Retinal pigment epithelial cell (primary cell): ENCODE results near the gene TFCP2.

Experiments used
- DNase-seq: peaks from one replicate; pipeline ENCODE4 v3.0.0-alpha.2; 2010; ENCODE audit warnings: low read depth
- H3K4me3 ChIP-seq: 2 replicates; pipeline ENCODE4 v1.5.1; 2011; ENCODE audit warnings: mild to moderate bottlenecking, low read length, control low read depth, moderate library complexity
- CTCF ChIP-seq: conservative IDR thresholded peaks from 2 replicates; pipeline ENCODE4 v1.5.1; 2011; ENCODE audit warnings: low read depth, low read length, control low read depth, inconsistent platforms

Gene TFCP2

DNA sequence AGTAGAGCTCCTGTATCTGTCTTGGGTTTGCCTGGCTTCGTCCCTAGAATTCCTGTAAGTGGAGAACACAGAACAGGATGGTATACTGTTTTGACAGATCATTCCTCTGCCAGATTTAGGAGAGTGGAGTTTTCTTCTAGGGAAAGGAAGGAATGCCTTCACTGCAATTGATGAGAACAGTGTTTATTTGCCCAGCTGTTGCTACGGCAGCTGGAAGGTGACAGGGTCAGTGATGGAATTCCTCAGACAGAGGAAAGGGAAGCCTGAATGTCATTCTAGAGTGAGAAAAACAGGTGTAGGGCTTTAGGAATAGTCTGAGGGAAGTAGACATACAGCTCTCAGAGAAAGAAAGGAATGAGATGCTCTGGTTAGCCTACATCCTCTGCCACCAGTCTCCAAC lies 101.3 kb downstream of the TFCP2 start:
- no peak for DNase-seq
- TF ChIP-seq CTCF: no peak
- no peak overlapping the region for H3K4me3 ChIP-seq

DNA sequence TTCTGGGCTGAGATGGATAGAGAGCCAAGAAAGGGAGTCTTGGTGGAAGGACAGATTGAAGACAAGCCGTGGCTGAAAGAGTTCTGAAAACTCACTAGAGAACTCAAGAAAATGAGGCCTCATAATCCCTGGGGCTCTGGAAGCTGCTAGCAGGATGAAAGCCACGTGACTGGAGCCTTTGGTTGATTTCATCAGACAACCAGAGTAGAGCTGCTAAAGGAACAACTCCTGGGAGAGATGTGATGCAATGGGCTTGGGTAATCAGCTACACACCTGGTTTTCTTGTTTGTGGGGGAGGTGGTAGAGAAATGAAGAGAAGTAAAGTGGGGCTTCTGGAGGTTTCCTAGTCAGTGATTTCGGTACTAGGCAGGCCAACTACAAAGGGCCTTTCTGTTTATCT lies 102.9 kb downstream of the TFCP2 start:
- no peak overlapping the region for H3K4me3 ChIP-seq
- DNase-seq: peak; percentile 75
- no peak for TF ChIP-seq CTCF

GRCh38 chr12:51067771-51068170 lies 105.2 kb downstream of the TFCP2 start:
- H3K4me3 ChIP-seq: no peak overlapping the region
- no peak for TF ChIP-seq CTCF
- no peak for DNase-seq

DNA sequence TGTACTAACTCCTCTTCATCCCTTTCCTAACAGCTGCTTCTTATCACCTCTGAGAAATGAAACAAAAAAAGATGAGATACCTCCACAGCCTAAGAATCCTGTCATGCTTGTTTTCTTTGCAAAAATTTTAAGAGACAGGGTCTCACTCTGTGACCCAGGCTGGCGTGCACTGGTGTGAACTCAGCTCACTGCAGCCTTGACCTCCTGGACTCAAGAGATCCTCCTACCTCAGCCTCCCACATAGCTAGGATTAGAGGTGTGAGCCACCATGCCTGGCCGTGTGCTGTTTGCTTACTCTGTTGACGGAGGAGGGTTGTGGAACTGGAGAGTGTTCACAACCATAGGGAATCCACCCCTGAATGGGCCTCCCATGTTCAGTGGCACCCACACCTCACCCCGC lies 105.7 kb downstream of the TFCP2 start:
- TF ChIP-seq CTCF: no peak
- H3K4me3 ChIP-seq: no peak overlapping the region

DNA sequence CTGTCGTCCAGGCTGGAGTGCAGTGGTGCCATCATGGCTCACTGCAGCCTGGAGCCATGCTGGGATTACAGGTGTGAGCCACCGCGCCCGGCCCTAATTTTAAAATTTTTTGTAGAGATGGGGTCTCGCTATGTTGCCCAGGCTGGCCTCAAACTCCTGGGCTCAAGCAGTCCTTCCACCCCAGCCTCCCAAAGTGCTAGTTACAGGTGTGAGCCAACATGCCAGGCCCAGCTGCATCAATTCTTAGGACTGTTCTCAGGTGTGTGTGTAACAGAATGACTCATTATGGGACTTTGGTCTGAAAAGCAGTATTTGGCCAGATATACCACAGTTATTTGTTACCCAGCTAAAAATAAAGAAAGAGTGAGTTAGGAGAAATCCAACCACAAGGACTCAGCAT lies 107.4 kb downstream of the TFCP2 start:
- TF ChIP-seq CTCF: no peak
- H3K4me3 ChIP-seq: no peak overlapping the region
- no peak for DNase-seq

More for the DNA sequence above, 105.7 kb downstream of the TFCP2 start:
- no peak for DNase-seq

- no peak for TF ChIP-seq CTCF
- no peak overlapping the region for H3K4me3 ChIP-seq
- no peak for DNase-seq
These were observed 110.1 kb downstream of the TFCP2 start for GRCh38 chr12:51062631-51063397.

GRCh38 chr12:51059086-51059485 lies 113.8 kb downstream of the TFCP2 start:
- no peak overlapping the region for H3K4me3 ChIP-seq

More at GRCh38 chr12:51059086-51059485, 113.8 kb downstream of the TFCP2 start:
- no peak for DNase-seq
- TF ChIP-seq CTCF: no peak
